Vagina (tissue), 2 donors: ENCODE data around the gene TBC1D17.

ENCODE experiments used
- CTCF ChIP-seq, 3 experiments: fragments of 450-650 bp in 2 of 3; fragments of 200-600 bp in 1 of 3; sonication (generic) in 1 of 3; IDR thresholded peaks; one replicate each; pipeline ENCODE4 v1.5.1; 2017 to 2019; ENCODE audit warnings: antibody characterized with exemption in 3 of 3, mild to moderate bottlenecking in 2 of 3, moderate library complexity in 2 of 3
- POLR2A ChIP-seq, 2 donors: fragments of 450-650 bp; IDR thresholded peaks; one replicate each; pipeline ENCODE4 v1.6.1; 2017; ENCODE audit warnings: antibody characterized with exemption in 2 of 2, mild to moderate bottlenecking in 2 of 2, moderate library complexity in 2 of 2
- POLR2AphosphoS5 ChIP-seq, 2 donors: sonication (generic); formaldehyde crosslinking; IDR thresholded peaks; one replicate each; pipeline ENCODE4 v1.9.0; 2017; ENCODE audit warnings: antibody characterized with exemption in 2 of 2, mild to moderate bottlenecking in 2 of 2, low read depth in 1 of 2; ENCODE audit not compliant: insufficient read depth in 1 of 2

- no peak for TF ChIP-seq CTCF (IDR thresholded peaks at IDR 0.05)
- no peak for TF ChIP-seq POLR2A (IDR thresholded peaks at IDR 0.05)
- no peak for TF ChIP-seq POLR2AphosphoS5 (IDR thresholded peaks at IDR 0.05; ENCODE audit: insufficient read depth in 1 of 2, low read depth in 1 of 2)
Observed at GRCh38 chr19:49873834-49874233, 3.7 kb upstream of the TBC1D17 start.
